Measurements from ENCODE around the gene DPF3. TPM values are rescaled to one million over a fixed set of nuclear protein-coding genes. Genes with fewer than 3 reads are reported as not detected.
A peak's percentile ranks its signal among the peaks of the same experiment; 100 is the strongest.

The DPF3 gene
- polyA plus RNA-seq, 2 of the 4 experiments (the other 2 are of a cell fraction): 0.05 to 0.09 TPM

DNA sequence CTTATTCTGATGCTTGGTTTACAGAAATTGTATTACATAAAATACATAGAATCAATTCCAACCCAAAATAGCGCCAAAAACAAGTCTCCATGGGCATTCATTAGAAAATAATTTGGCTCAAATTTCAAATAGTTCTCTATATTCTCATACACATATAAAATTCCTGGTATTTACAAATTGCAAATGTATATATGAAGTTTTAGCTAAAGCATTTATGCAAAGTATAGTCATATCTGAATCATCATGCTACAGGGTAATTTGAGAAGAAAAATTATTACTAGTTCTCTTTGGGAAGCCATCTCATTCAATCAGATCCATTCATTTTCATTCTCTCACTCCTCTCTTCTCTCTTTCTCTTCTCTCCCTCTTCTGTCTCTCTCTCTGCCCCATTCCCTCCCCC lies 257.8 kb downstream of the DPF3 start:
- ATAC-seq (no peak), FAIRE-seq (no peak), DNase-seq (ENCODE audit: low read depth in 1 of 2, low spot score in 1 of 2) (no peak)
- no peak for TF ChIP-seq TFCP2L1 (CRISPR knock-in tag; IDR thresholded peaks at IDR 0.05)
- no peak for TF ChIP-seq EP300 (IDR thresholded peaks at IDR 0.05)
- no peak for TF ChIP-seq PHF8 (IDR thresholded peaks at IDR 0.05; ENCODE audit: borderline replicate concordance, low read depth)
- no peak for TF ChIP-seq RNF2 (IDR thresholded peaks at IDR 0.05; ENCODE audit: borderline replicate concordance, low read depth)
- TF ChIP-seq TP53 (CRISPR knock-in tag; IDR thresholded peaks at IDR 0.05): no peak
- TF ChIP-seq, protein P1, sequence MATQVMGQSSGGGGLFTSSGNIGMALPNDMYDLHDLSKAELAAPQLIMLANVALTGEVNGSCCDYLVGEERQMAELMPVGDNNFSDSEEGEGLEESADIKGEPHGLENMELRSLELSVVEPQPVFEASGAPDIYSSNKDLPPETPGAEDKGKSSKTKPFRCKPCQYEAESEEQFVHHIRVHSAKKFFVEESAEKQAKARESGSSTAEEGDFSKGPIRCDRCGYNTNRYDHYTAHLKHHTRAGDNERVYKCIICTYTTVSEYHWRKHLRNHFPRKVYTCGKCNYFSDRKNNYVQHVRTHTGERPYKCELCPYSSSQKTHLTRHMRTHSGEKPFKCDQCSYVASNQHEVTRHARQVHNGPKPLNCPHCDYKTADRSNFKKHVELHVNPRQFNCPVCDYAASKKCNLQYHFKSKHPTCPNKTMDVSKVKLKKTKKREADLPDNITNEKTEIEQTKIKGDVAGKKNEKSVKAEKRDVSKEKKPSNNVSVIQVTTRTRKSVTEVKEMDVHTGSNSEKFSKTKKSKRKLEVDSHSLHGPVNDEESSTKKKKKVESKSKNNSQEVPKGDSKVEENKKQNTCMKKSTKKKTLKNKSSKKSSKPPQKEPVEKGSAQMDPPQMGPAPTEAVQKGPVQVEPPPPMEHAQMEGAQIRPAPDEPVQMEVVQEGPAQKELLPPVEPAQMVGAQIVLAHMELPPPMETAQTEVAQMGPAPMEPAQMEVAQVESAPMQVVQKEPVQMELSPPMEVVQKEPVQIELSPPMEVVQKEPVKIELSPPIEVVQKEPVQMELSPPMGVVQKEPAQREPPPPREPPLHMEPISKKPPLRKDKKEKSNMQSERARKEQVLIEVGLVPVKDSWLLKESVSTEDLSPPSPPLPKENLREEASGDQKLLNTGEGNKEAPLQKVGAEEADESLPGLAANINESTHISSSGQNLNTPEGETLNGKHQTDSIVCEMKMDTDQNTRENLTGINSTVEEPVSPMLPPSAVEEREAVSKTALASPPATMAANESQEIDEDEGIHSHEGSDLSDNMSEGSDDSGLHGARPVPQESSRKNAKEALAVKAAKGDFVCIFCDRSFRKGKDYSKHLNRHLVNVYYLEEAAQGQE (IDR thresholded peaks at IDR 0.05): no peak
- no peak for TF ChIP-seq MAZ (IDR thresholded peaks at IDR 0.05; ENCODE audit: borderline replicate concordance, low read depth, low read length)
- TF ChIP-seq CBX8 (IDR thresholded peaks at IDR 0.05): no peak
- TF ChIP-seq NFE2L2 (conservative IDR thresholded peaks at IDR 0.05; ENCODE audit: low read length): no peak
- TF ChIP-seq JUNB (IDR thresholded peaks at IDR 0.05): no peak
- no peak for TF ChIP-seq ZSCAN20 (CRISPR knock-in tag; IDR thresholded peaks at IDR 0.05)
- TF ChIP-seq CHD4 (IDR thresholded peaks at IDR 0.05; ENCODE audit: borderline replicate concordance): no peak
- TF ChIP-seq HOXA7 (CRISPR knock-in tag; IDR thresholded peaks at IDR 0.05): no peak
- TF ChIP-seq RAD21 (conservative IDR thresholded peaks at IDR 0.05 in 1 of 2, IDR thresholded peaks at IDR 0.05 in 1 of 2): no peak
- TF ChIP-seq, protein P2, sequence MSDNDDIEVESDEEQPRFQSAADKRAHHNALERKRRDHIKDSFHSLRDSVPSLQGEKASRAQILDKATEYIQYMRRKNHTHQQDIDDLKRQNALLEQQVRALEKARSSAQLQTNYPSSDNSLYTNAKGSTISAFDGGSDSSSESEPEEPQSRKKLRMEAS (IDR thresholded peaks at IDR 0.05): no peak
- TF ChIP-seq, protein P3, sequence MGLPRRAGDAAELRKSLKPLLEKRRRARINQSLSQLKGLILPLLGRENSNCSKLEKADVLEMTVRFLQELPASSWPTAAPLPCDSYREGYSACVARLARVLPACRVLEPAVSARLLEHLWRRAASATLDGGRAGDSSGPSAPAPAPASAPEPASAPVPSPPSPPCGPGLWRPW (IDR thresholded peaks at IDR 0.05): no peak
- TF ChIP-seq, protein P4, sequence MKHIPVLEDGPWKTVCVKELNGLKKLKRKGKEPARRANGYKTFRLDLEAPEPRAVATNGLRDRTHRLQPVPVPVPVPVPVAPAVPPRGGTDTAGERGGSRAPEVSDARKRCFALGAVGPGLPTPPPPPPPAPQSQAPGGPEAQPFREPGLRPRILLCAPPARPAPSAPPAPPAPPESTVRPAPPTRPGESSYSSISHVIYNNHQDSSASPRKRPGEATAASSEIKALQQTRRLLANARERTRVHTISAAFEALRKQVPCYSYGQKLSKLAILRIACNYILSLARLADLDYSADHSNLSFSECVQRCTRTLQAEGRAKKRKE (CRISPR knock-in tag; IDR thresholded peaks at IDR 0.05; ENCODE audit: low read depth): no peak
- H3K4me2 ChIP-seq: no peak overlapping the region
- ChIA-PET POLR2A (no interaction called here), CTCF (interaction anchor here (0.6 to 1.0 kb wide), 2 partner anchors 119 to 952 kb away, joined by 3 read pairs; no protein-coding TSS in a partner anchor)
- no peaks in the 10 kb centered on the region; the same call in 2 of the 3 replicates for H3K4me1 ChIP-seq
- H3K4me3 ChIP-seq: no peak overlapping the region
- H3K27ac ChIP-seq: no peak overlapping the region
- H3K9me3 ChIP-seq: 0 out of 3 replicates have a peak, but pooled peaks cover 2% of the 10 kb centered on the region
- WGBS (ENCODE audit: missing lambda C conversion rate): 11% methylated on average over 1 of the region's 1 CpG

DNA sequence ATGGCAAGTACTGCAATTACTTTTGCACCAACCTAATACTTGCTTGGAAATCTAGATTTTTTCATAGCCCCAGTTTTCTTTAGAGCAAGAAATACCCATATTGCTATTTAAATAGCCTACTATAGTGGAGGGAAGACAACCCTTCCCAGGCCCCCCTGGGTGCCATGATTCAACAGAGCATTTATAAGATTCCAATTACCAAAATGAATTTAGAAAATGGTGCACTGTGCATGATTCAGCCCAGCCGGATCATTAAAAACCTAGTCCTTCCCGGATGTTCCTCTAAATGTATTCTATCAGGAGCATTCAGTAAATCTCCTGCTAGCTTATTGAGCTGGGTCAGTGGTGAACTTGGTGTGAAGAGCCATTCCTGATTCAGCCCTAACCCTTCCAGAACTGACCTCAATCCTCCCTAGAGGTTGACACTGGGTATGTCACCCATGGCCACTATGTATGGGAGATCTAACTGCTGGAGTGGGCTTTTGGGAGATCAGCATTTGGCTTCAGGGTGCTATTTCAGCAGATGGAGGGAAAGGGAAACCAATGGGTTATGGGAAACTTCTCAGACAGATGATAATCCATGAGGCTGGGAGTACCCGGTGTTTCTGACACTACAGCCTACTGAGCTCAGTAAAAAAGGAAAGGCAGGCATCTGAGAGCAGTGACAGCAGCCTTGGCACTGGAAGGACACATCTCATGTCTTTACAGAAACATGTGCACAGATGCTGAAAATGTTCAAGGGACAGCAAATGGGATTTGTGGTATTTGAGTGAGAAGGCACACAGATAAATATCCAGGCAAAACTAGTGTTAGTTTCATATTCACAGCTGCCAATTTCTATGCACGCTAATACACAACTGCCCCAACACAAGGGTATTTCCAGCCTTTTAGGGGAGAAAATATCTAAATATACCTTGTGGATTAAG lies 258.9 kb downstream of the DPF3 start:
- DNase-seq (ENCODE audit: low read depth in 1 of 2, low spot score in 1 of 2) (no peak), FAIRE-seq (no peak), ATAC-seq (peak in 1 of 2 experiments; percentile 30; a peak in 1 of 6 replicates)
- Histone ChIP-seq H3K4me2 (no peak overlapping the region), H3K9me3 (0 out of 3 replicates have a peak, but pooled peaks cover 2% of the 10 kb centered on the region), H3K4me1 (no peaks in the 10 kb centered on the region; the same call in 2 of the 3 replicates), H3K27ac (no peak overlapping the region), H3K4me3 (no peak overlapping the region)
- POLR2A ChIA-PET: no interaction called here
- 60% methylated on average over 4 of the region's 4 CpGs for WGBS (ENCODE audit: missing lambda C conversion rate)
- CTCF ChIA-PET: interaction anchor here (0.9 kb wide), 1 partner anchor 13 kb away, joined by 3 read pairs; no protein-coding TSS in a partner anchor
- TF ChIP-seq, protein P5, sequence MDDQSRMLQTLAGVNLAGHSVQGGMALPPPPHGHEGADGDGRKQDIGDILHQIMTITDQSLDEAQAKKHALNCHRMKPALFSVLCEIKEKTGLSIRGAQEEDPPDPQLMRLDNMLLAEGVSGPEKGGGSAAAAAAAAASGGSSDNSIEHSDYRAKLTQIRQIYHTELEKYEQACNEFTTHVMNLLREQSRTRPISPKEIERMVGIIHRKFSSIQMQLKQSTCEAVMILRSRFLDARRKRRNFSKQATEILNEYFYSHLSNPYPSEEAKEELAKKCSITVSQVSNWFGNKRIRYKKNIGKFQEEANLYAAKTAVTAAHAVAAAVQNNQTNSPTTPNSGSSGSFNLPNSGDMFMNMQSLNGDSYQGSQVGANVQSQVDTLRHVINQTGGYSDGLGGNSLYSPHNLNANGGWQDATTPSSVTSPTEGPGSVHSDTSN (IDR thresholded peaks at IDR 0.05): no peak
- TF ChIP-seq CHD4 (IDR thresholded peaks at IDR 0.05; ENCODE audit: borderline replicate concordance) (no peak), POLR2AphosphoS2 (conservative IDR thresholded peaks at IDR 0.05; ENCODE audit: low read length) (no peak), EP300 (IDR thresholded peaks at IDR 0.05) (no peak), CHD2 (IDR thresholded peaks at IDR 0.05; ENCODE audit: low read length, partially characterized antibody) (no peak), JUNB (IDR thresholded peaks at IDR 0.05) (no peak)
- TF ChIP-seq, protein P6, sequence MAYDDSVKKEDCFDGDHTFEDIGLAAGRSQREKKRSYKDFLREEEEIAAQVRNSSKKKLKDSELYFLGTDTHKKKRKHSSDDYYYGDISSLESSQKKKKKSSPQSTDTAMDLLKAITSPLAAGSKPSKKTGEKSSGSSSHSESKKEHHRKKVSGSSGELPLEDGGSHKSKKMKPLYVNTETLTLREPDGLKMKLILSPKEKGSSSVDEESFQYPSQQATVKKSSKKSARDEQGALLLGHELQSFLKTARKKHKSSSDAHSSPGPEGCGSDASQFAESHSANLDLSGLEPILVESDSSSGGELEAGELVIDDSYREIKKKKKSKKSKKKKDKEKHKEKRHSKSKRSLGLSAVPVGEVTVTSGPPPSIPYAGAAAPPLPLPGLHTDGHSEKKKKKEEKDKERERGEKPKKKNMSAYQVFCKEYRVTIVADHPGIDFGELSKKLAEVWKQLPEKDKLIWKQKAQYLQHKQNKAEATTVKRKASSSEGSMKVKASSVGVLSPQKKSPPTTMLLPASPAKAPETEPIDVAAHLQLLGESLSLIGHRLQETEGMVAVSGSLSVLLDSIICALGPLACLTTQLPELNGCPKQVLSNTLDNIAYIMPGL (CRISPR knock-in tag; IDR thresholded peaks at IDR 0.05; ENCODE audit: borderline replicate concordance): no peak
- TF ChIP-seq, protein P7, sequence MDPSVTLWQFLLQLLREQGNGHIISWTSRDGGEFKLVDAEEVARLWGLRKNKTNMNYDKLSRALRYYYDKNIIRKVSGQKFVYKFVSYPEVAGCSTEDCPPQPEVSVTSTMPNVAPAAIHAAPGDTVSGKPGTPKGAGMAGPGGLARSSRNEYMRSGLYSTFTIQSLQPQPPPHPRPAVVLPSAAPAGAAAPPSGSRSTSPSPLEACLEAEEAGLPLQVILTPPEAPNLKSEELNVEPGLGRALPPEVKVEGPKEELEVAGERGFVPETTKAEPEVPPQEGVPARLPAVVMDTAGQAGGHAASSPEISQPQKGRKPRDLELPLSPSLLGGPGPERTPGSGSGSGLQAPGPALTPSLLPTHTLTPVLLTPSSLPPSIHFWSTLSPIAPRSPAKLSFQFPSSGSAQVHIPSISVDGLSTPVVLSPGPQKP (IDR thresholded peaks at IDR 0.05; ENCODE audit: low read depth, low read length): no peak
- TF ChIP-seq, protein P3 (IDR thresholded peaks at IDR 0.05): no peak
- TF ChIP-seq, protein P8, sequence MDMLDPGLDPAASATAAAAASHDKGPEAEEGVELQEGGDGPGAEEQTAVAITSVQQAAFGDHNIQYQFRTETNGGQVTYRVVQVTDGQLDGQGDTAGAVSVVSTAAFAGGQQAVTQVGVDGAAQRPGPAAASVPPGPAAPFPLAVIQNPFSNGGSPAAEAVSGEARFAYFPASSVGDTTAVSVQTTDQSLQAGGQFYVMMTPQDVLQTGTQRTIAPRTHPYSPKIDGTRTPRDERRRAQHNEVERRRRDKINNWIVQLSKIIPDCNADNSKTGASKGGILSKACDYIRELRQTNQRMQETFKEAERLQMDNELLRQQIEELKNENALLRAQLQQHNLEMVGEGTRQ (IDR thresholded peaks at IDR 0.05): no peak

Data from A549 (cell line).